Embryonic facial prominence (tissue), 1 donor: ENCODE data around the gene C1QTNF8.

Source experiments
- DNase-seq: peaks from one replicate; pipeline ENCODE4 v3.0.0-alpha.2; 2016; ENCODE audit errors: extremely low spot score

Gene C1QTNF8

DNA sequence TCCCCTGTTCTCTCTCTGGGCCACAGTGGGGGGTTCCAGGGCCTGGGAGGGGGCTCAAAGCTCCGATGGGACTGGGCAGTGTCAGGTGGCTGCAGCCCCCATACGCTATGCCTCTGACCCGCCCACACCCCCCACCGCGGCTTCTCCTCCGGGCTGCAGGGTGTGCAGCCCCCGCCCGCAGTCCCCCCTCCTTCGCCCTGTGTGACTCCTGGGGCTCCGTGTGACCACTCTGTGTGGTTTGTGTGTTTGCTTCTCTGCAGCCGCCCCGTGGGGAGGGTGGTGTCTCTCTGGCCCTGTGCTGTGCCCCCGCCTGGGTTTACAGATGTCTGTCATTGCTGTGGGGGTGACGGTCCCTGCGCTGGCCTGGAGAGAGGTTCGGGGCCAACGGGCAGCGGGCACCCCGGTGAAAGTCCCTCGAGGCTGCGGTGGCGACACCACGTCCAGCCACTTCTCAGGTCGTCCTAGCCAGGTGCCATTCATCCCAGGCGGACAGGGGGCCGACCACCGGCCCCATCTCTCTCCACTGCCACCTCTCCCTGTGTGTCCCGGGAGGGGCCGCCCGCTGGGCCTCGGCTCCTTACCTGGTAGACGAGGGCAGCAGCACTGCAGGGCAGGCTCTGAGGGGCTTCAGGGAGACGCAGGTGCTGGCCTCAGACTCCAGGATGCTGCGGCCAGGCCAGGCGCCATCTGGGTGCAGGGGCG lies 18.0 kb downstream of the C1QTNF8 start:
- no peak for DNase-seq

DNA sequence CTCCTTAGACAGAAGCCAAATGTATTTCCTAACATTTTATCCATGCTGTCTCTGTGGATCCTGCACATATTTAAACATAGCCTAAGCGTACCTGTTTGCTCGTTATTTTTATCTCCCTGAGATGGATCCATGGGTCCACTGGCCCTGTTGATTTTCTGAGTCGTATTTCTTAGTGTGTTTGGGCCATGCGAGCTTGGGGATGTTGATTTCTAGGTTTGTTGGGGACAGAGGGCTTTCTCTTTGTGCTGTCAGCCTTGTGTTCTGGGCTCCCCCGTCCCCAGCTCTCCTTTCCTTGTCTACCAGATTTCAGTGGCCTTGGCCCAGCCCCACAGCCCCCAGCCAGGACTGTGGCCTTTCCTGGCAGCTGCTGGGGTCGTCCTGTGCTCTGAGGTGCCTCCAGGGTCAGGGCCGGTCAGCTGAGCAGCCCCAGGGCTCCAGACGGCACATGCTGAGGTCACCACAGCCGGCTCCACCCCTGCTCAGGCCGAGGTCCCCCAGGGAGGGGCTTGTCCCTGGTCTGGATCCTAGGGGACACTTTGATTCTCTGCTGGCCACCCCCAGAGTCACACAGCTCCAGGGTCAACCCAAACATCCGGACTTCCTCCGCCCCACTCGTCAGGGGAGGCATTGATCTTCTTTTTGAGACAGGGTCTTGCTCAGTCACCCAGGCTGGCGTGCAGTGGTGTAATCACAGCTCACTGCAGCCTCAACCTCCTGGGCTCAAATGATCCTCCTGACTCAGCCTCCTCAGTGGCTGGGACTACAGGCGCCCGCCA lies 19.1 kb downstream of the C1QTNF8 start:
- DNase-seq = no peak

DNA sequence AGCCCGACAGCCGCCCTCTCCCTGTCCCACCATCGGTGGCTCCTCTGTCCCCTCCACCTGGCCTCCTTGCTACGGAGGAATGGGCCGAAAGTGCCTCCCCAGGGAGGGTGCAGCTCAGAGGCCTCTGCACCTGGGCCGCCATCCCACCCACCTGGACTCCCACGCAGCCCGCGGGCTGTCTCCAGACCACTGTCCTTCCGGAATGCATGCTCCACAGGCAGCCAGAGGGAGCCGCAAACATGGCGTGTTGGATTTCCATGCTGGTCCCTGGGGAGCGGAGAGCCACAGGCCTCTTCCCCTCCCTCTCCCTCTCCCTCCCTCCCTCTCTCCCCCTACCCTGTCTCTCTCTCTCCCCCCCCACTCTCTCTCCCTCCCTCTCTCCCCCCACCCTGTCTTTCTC lies 20.5 kb downstream of the C1QTNF8 start:
- DNase-seq = no peak

DNA sequence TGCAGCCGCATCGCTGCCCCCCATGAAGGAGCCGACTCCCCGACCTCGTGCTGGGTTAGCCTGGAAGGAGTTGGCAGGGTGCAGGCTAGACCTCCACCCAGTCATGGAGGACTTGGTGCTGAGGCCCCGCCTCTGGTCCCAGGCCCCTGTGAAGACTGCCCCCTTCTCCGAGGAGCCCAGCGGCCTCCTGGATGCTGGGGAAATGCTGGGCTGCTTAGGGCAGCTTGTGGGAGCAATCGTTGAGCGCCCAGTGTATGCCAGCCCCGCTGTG lies 21.7 kb downstream of the C1QTNF8 start:
- DNase-seq = no peak

DNA sequence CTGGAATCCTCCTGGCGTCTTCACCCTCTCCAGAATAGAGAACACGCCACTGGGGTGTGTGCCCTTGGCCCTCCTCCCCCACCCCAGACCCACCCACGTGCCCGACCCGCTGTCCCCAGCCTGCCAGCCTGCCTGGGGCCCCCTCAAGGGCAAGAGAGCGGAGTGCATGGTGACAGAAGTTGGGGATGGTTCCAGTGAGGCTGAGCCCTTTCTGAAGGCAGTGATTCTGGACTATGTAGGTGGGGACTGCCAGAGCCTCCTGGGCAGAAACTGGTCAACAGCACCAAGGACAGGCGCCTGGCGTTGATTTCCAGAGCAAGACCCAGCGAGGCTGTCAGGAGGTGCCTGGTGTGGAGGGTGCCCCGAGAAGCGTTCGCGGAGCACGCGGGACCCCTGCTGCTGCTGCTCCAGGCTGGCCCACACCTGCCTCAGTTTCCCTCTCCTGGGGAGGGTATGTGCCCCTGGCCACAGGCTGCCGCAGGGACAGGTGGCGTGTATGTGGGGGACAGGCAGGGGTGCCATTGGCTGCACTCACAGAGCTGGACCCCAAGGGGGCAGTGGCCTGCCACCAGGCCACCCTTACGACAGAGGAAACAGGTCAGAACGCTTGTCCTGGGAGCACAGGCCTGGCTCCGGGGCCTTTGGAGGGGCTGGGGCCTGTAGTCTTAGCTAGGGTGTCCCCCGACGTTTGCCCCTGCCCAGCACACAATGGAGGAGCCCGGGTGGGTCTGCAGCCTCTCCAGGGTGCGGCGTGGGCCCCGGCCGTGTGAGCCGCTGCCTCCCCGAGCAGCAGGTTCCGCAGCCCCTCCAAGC lies 22.3 kb downstream of the C1QTNF8 start:
- DNase-seq = no peak

DNA sequence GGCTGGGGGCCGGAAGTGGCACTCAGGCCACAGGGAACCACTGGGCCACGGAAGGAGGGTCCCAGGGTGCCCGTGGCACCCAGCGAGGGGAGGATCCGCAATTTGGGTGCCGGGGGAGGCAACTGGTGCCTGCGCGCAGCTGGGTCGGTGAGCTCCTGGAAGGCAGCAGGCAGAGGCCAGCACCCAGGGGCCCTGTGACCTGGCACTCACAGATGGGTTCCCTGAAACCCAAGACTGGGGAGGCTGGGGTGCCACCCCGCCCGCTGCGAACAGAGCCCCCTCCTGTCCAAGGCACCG lies 22.8 kb downstream of the C1QTNF8 start:
- DNase-seq = no peak

DNA sequence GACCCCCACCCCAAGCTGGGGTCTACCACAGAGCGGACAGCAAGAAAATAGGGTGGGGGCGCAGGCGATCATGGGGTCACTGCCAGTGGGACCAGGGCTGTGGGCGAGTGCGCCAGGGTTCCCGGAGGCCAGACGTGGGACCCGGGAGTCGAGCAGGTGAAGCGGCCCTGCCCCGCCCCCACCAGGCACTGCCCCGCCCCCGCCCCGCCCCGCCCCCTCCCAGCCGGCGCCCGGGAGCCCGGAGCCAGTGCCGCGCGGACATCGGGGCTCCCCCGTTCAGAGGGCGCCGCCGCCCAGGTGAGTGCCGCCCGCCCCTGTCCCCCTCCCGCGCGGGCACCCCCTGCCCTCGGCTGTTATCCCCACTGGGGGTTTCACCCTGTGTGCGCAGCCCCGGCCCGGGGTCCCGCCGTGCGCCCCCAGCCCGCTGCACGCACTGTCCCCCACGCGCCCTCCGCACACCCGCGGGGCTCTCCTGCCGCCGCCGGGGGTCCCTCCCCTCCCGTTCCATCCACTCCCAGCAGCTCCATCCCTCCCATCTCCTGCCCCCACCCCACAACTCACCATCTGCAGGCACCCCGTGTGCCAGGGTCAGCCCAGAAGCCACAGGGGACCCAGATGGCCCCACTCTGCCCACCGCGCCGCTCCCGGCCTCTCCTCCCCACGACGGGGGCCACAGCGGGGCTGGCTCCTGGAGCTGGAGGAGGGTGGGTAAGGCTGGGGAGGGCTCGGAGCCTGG lies 23.4 kb downstream of the C1QTNF8 start, which contains the start of gene SSTR5:
Gene SSTR5 (plus strand): TSS at position 222 of the 736 bp plus-strand sequence. CDS start 6,122 bp downstream, outside the sequence.
- no peak for DNase-seq

DNA sequence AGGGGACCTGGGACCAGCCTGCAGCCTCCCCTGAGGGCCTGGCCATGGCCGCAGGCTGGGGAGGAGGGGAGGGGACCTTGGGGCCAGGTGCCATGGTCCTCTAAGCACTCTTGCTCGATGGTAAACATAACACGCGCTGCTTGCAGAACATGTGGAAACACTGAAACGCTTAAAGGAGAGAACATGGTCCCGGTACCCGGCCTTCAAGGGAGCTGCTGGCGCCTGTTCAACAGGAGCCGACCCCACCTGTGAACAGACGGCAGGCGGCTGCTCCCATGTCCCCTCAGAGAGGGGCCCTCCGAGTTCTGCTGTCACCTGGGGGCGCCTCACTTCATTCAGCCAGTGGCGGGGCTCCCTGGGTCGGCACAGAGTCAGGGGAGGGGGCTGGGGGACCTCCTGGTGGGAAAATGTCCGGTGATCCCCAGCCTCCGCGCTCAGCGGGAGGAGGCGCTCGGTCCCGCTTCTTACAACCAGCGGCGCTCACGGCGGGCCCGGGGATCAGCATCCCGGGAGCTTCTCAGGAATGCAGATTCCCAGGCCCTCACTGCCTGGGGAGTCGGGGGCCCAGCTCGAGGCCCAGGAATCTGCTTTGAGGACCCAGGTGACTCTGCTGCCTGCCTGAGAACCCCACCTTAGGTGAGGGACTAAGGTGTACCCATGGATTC lies 24.4 kb downstream of the C1QTNF8 start:
- DNase-seq = no peak

DNA sequence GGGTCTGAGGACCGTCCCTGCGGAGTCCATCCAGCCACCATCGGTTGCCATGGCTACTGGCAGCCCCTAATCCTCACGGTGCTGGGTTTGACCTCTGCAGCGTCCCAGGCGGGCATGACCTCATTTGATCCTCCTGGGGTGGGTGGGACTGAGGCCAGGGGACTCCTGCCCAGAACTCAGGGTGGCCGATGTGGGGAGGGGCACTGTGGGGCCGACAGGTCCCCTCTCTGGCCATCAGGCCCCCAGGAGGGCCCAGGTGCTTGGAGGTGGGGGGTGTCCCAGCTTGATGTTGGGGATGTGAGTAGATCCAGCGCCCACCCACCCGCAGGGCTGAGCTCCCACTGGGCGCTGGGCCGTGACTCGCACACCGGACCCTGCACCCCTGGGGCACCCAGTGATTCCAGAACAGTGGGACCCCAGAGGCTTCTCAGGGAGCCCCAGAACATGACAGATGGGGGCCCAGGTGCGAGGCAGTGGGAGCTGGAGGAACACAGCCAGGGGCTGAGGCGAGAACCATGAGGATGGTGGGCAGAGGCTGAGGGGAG lies 25.1 kb downstream of the C1QTNF8 start:
- no peak for DNase-seq

DNA sequence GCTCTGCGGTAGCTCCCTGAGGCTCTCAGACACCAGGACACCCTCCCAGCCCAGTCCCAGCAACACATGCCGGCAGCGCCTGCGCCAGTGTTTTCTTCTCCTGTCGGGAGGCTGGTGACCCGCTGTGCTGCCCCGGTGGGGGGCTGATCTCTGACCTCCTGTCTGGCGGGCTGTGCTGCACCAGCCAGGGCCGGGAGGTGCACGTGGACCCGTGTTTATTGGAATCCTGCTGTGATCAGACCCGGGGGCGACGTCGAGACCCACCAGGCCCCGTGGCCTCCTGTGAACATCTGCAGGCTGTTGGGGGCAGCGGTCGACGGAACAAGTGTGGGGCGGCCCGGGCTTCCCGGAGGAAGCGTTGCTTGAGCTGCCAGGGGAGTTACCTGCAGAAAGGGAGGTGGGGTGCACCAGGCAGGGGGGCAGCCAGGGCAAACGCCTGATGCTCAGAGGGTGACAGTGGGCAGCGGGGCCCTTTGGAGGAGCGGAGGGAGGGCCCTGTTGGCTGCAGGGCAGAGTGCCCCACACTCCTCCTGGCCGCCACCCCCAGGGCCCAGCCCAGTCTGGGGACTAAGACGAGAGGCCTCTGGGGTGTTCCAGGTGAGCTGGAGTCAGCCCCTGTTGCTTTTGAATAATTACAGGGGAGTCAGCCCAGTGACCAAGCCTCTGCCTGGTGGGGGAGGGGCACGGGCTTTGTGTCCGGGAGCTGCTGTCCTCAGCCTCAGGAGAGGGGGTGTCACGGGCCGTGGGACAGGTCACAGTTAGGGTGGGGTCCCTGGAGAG lies 25.8 kb downstream of the C1QTNF8 start:
- no peak for DNase-seq

DNA sequence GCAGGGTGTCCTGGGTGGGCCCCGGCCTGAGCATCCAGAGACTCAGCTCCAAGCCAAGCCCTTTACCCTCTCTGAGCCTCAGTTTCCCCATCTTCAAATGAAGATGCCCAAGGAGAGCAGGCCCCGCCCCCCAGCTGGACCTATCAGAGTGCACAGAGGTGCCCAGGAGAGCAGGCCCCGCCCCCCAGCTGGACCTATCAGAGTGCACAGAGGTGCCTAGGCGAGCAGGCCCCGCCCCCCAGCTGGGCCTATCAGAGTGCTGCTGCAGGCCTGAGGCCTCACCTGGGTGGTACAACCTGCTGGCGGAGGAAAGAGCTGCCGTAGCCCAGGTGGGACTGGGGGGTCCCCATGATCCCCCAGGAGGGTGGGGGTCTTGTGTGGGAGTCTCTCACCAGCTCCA lies 26.9 kb downstream of the C1QTNF8 start:
- no peak for DNase-seq

DNA sequence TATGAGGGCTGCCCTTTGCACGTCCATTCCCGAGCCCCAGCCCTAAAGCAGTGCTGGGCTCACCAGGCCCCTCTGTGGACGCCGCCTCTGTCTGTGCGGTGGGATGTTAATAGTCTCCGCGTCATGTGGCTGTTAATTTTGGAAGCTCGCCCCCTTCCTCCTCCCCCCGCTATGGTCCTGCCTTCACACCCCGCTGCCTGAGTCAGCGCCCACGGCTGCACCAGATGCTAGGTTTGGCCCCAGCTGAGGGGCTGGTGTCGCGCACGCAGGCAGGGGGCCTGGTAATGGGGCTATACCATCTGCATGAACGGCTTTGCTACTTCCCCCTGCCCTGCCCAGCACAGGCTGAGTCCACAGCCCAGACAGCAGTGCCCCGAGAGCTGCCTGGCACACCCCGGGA lies 27.6 kb downstream of the C1QTNF8 start:
- DNase-seq = no peak

DNA sequence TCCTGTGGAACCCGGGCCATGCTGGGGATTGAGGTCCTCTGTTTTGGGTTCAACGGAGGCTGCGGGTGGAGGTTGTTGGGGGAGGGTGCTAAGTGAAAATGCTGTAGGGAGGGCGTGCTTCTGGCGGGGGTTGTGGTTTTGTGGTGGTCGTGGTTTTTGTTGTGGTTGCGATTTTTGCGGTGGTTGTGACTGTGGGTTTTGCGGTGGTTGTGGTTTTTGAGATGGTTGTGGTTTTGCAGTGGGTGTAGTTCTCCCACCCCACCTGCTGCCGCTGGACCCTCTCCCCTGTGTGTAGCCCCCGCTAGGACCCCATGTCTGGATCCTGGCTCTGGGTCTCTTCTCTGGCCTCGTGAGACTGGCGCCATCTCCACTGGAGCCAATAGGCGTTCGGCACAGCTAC lies 28.4 kb downstream of the C1QTNF8 start:
- no peak for DNase-seq

DNA sequence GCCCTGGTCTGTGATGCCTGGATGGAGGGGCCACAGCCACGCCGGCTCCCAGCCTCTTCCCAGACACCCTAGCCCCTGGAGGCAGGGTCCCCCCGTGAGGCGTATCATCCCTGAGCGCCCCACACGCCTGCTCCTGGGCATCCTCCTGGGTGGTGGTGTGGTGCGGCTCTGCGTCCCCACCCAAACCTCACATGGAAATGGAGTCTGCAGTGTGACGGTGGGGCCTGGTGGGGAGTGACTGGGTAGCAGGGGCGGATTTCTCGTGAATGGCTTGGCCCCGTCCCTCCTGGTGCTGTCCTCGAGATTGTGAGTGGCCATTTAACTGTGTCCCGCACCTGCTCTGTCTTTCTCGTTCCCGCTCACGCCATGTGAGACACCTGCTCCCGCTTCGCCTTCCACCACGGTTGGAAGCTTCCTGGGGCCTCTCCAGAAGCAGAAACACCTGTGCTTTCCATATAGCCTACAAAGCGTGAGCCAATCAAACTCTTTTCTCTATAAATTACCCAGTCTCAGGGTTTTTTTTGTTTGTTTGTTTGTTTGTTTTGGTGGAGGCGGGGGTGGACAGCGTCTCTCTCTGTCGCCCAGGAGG lies 29.4 kb downstream of the C1QTNF8 start:
- DNase-seq = no peak

DNA sequence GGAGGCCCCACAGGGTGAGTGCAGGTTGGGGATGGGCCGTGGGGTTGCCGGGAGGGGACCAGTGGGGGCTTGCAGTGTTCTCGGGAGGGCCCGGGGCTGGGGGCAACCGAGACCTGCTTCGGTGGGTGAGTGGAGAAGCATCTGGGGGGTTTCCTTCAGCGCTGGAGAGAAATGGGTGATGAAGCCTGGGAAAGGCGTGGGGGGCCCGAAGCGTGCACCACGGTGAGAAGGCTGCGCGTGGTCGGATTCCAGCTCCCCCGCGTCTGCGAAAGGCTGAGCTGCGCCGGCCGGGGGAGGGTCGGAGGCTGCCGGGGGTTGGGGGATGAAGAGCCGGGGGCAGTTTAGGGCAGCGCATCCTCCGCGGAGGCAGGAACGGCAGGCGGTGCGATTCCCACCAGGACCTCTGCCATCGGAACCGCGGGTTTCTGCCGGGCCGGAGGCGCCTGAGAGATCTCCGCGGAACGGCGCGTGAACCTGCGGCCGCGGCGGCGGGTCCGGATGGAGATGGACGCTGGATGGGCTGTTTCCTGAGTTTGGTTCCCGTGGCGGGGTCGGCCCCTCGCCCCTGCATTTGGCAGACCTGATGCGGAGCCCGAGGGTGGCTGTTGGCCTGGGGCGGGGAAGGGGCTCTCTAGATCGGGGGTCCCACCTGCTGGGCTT lies 30.4 kb downstream of the C1QTNF8 start:
- no peak for DNase-seq

DNA sequence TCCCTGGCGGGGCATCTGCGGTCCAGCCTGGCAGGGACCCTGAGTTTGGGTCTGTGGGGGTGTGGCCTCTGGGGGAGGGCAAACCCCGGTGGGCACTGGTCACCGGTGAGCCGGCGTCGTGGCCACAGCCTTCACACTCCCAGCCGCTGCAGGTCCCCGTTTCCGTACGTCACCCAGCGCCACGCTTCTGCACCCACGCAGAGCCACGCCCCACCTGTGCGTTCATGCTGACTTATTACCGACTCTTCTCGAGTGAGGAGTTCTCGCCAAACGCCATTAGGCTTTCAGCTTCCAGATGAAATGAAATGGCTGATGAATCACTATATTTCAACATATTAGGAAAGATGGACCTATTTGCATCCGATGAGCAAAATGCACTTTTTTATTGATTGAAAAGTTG lies 32.3 kb downstream of the C1QTNF8 start:
- DNase-seq = no peak

DNA sequence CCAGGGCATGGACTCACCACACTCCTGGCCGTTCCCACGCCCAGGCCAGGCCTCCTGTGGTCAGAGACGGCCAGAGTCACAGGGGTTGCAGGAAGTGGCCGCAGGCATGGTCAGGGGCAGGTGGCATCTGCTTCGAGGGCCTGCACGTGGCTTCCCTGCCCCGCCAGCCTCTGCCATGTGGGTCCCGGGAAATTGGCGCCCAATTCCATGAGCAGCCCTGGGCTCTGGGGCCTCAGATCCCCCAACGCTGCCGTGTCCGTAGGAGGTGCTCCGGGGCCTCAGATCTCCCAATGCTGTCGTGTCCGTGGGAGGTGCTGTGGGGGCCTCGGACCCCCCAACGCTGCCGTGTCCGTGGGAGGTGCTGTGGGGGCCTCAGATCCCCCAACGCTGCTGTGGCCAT lies 33.1 kb downstream of the C1QTNF8 start:
- DNase-seq = no peak

DNA sequence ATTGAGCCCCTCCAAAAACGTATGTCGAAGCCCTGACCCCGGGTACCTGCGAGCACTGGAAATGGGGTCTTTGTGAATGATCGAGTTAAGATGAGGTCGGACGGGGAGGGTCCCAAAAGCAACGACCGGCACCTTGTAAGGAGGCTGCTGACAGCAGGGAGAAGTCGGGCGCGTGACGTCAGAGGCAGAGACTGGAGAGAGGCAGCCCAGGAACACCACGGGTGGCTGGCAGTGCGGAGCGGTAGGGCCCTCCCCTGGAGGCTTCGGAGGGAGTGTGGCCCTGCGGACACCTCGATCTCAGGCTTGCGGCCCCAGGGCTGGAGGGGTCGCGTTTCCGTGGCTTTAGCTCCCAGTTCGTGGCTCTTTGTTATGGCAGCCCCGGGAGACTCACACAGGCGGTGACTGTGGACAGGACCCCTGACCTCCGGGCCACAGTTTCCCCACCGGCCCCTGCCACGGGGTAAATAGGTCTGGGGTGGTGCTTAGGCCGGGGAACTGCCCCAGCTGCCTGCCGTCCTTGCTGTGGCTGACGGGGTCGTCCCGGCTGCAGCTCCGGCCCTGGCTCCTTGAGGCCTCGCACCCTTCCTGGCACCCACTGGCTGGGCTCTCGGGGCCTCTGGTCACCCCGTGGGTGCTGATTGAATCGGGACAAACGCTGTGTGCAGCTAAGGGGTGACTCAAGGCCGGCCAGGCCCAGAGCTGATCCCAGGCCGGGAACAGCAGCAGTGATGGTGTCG lies 34.1 kb downstream of the C1QTNF8 start:
- no peak for DNase-seq
